ACC112 (cell line): ENCODE measurements around the gene CAV1.
"Not testable (repeated sequence)": the region's sequence is repeated elsewhere in the genome, so short reads cannot be mapped to it uniquely, and the experiment has no call there.

Experiments used
- H2AFZ ChIP-seq: fragments of 200-600 bp; sonication (generic); one replicate; pipeline ENCODE4 v1.6.0; 2017; ENCODE audit warnings: antibody characterized with exemption, low read length; ENCODE audit not compliant: unreplicated experiment
- H3K27ac ChIP-seq: fragments of 200-600 bp; sonication (generic); 2 replicates; pipeline ENCODE4 v1.5.1; 2014; ENCODE audit warnings: low read depth, mild to moderate bottlenecking, antibody characterized with exemption, low read length, moderate library complexity
- H3K27me3 ChIP-seq: fragments of 200-600 bp; sonication (generic); 2 replicates; pipeline ENCODE4 v1.6.1; 2014; ENCODE audit warnings: mild to moderate bottlenecking, antibody characterized with exemption, low read length, moderate library complexity, mixed read lengths; ENCODE audit not compliant: insufficient read depth
- H3K36me3 ChIP-seq: fragments of 200-600 bp; sonication (generic); 2 replicates; pipeline ENCODE4 v1.6.1; 2016; ENCODE audit warnings: mild to moderate bottlenecking, antibody characterized with exemption, low read length, moderate library complexity, mixed read lengths; ENCODE audit not compliant: insufficient read depth
- H3K4me1 ChIP-seq: fragments of 200-600 bp; sonication (generic); one replicate; pipeline ENCODE4 v1.6.1; 2016; ENCODE audit warnings: low read length, mixed read lengths; ENCODE audit not compliant: insufficient read depth, unreplicated experiment, control insufficient read depth
- H3K4me3 ChIP-seq: fragments of 200-600 bp; sonication (generic); 2 replicates; pipeline ENCODE4 v1.5.1; 2014; ENCODE audit warnings: mild to moderate bottlenecking, low read depth, low read length
- H3K79me2 ChIP-seq: fragments of 200-600 bp; sonication (generic); one replicate; pipeline ENCODE4 v1.6.0; 2016; ENCODE audit warnings: low read length; ENCODE audit not compliant: control insufficient read depth, unreplicated experiment, insufficient read depth

The CAV1 gene

GRCh38 chr7:116524609-116525297 is at the start of gene CAV1:
TSS of gene CAV1 (plus strand) at chr7:116525036. CDS start at chr7:116525063, 27 bp downstream.
- no peaks in the 10 kb centered on the region for H3K27me3 ChIP-seq
- H3K27ac ChIP-seq, result peak within 1 kb of the TSS; percentile 95
- H3K4me1 ChIP-seq, result peaks cover 46% of the 10 kb centered on the region
- peaks cover 49% of the 10 kb centered on the region for H3K79me2 ChIP-seq
- H3K36me3 ChIP-seq, result peaks cover 23% of the 10 kb centered on the region
- peak within 1 kb of the TSS; percentile 80 for H3K4me3 ChIP-seq
- peak within 1 kb of the TSS; percentile 18 for H2AFZ ChIP-seq

- Histone ChIP-seq H3K27ac (no peak overlapping the region), H3K27me3 (no peaks in the 10 kb centered on the region), H3K4me1 (peaks cover 12% of the 10 kb centered on the region), H3K4me3 (no peak overlapping the region), H3K79me2 (no peaks in the 10 kb centered on the region), H3K36me3 (peaks cover 4% of the 10 kb centered on the region; the same call in 1 of the 2 replicates), H2AFZ (no peak overlapping the region)
These were observed 47.2 kb upstream of the CAV1 start for GRCh38 chr7:116477625-116478024.

GRCh38 chr7:116478834-116479233 is 46.0 kb upstream of the CAV1 start:
- H3K27ac ChIP-seq, result no peak overlapping the region
- H3K36me3 ChIP-seq, result no peaks in the 10 kb centered on the region
- no peaks in the 10 kb centered on the region for H3K79me2 ChIP-seq
- H3K4me3 ChIP-seq, result no peak overlapping the region
- H3K4me1 ChIP-seq, result peaks cover 21% of the 10 kb centered on the region
- H3K27me3 ChIP-seq, result no peaks in the 10 kb centered on the region
- peak overlapping the region; percentile 44 for H2AFZ ChIP-seq

- peak overlapping the region; percentile 28; the same call in 1 of the 2 replicates for H3K27ac ChIP-seq
- H3K4me1 ChIP-seq, result peaks cover 14% of the 10 kb centered on the region
- H2AFZ ChIP-seq, result peak overlapping the region; percentile 33
These were observed 41.4 kb upstream of the CAV1 start for GRCh38 chr7:116483271-116483942.

DNA sequence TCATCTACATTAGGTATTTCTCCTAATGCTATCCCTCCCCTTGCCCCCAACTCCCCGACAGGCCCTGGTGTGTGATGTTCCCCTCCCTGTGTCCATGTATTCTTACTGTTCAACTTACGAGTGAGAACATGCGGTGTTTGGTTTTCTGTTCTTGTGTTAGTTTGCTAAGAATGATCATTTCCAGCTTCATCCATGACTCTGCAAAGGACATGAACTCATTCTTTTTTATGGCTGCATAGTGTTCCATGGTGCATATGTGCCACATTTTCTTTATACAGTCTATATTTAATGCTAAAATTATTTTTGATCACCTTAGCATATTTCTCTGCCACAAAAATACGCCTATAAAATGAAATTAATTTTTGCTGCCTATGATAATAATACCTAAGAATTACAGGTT is 40.4 kb upstream of the CAV1 start:
- H2AFZ ChIP-seq, H3K4me3 ChIP-seq, H3K36me3 ChIP-seq, H3K79me2 ChIP-seq, H3K27ac ChIP-seq, H3K27me3 ChIP-seq: not testable (repeated sequence)
- peaks cover 14% of the 10 kb centered on the region for H3K4me1 ChIP-seq

More at GRCh38 chr7:116483271-116483942, 41.4 kb upstream of the CAV1 start:
- H3K4me3 ChIP-seq, result no peak overlapping the region
- H3K79me2 ChIP-seq, result no peaks in the 10 kb centered on the region
- H3K36me3 ChIP-seq, result no peaks in the 10 kb centered on the region
- no peaks in the 10 kb centered on the region for H3K27me3 ChIP-seq

- Histone ChIP-seq H3K4me3 (no peak overlapping the region), H2AFZ (no peak overlapping the region), H3K36me3 (no peaks in the 10 kb centered on the region), H3K79me2 (no peaks in the 10 kb centered on the region), H3K4me1 (peaks cover 46% of the 10 kb centered on the region), H3K27ac (no peak overlapping the region), H3K27me3 (no peaks in the 10 kb centered on the region)
These were observed 36.8 kb upstream of the CAV1 start for GRCh38 chr7:116487907-116488521.

- Histone ChIP-seq H3K36me3 (no peaks in the 10 kb centered on the region), H3K27ac (no peak overlapping the region), H3K27me3 (no peaks in the 10 kb centered on the region), H3K79me2 (no peaks in the 10 kb centered on the region), H2AFZ (peak overlapping the region; percentile 18), H3K4me3 (no peak overlapping the region), H3K4me1 (peaks cover 44% of the 10 kb centered on the region)
These were observed 34.5 kb upstream of the CAV1 start for GRCh38 chr7:116490351-116490750.

DNA sequence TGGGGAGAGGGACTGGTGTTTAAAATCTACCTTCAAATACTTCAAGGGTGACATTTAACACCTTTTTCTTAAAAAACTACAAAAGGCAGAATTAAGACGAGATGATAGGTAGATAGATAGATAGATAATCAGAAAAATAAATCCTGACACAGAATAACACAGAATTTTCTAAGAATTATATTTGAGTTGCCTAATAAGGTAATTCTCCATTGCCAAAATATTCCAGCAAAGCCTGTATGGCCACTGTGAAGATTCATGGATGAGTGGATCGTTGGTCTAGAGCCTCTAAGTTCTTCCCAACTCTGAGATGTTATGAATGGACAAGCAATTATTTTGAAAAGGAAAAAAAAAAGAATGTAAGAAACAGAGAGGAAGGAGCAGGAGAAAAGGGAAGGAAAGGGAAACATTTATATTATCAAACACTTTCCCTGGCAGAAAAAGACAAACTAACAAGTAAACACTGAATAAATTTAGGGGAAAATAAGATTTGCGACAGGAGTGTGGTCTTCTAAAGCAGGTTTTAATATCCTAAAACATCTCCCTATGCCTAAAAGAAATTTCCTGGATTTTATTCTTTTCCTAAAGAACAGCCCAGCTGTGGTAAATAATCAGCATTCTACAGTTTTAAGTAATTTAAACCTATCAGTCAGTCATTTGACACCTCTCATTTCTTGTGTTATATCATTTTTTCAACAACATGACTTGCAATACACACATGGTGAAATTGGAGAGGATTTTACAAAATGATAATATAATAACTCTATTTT is 32.8 kb upstream of the CAV1 start:
- Histone ChIP-seq H3K4me1 (peaks cover 49% of the 10 kb centered on the region), H3K27me3 (no peaks in the 10 kb centered on the region), H3K79me2 (no peaks in the 10 kb centered on the region), H3K36me3 (no peaks in the 10 kb centered on the region), H3K4me3 (no peak overlapping the region), H3K27ac (no peak overlapping the region), H2AFZ (no peak overlapping the region)

DNA sequence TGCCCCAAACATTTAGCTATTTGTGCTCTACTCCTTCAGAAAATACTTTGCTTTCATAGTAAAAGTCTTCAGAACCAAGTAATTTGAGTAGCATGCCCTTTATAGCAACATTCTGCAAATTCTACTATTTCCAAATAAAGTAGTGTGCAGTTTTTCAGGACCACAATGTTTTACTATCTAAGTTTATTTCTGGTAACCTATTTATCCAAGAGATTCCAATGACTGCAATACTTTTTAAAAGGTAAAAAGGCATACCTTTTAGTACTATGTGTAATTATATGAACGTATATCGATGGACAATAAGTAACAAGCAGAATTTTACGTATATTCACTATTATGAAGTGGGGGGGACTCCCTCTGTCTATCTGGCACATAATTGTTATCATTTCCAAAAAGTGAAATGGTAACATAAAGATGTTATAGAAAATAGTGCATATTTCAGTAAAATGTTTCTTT is 32.2 kb upstream of the CAV1 start:
- Histone ChIP-seq H3K4me1 (peaks cover 48% of the 10 kb centered on the region), H3K27ac (no peak overlapping the region), H3K27me3 (no peaks in the 10 kb centered on the region), H3K4me3 (no peak overlapping the region), H2AFZ (no peak overlapping the region), H3K36me3 (no peaks in the 10 kb centered on the region), H3K79me2 (no peaks in the 10 kb centered on the region)

DNA sequence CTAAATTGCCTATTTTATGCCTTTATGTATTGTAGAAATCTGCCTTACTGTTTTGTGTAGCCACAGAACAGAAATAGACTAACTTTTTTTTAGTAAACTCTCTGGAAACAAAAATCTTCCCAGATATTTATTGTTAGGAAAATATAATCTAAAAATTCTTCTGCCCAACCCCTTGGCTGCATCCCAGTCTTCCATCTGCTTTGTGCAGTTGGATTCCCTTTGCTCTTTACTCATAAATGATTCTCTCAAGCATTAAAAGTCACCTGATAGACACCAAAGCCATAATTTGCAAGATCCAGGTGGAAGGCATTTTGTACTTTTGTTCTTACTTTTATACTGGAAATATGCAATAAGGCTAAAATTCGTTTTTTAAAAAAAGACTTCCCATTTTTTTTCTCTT is 31.4 kb upstream of the CAV1 start:
- Histone ChIP-seq H3K27me3 (no peaks in the 10 kb centered on the region), H3K4me1 (peaks cover 48% of the 10 kb centered on the region), H3K4me3 (no peak overlapping the region), H3K27ac (no peak overlapping the region), H2AFZ (no peak overlapping the region), H3K79me2 (no peaks in the 10 kb centered on the region), H3K36me3 (no peaks in the 10 kb centered on the region)
